ENCODE results near the gene CELF5. TPM values are rescaled to one million over a fixed set of nuclear protein-coding genes. Genes with fewer than 3 reads are reported as not detected.
"Not testable (repeated sequence)": the region's sequence is repeated elsewhere in the genome, so short reads cannot be mapped to it uniquely, and the experiment has no call there.

Gene CELF5
- total RNA-seq, 2 experiments from 2014 or later = 0.16 to 0.29 TPM

DNA sequence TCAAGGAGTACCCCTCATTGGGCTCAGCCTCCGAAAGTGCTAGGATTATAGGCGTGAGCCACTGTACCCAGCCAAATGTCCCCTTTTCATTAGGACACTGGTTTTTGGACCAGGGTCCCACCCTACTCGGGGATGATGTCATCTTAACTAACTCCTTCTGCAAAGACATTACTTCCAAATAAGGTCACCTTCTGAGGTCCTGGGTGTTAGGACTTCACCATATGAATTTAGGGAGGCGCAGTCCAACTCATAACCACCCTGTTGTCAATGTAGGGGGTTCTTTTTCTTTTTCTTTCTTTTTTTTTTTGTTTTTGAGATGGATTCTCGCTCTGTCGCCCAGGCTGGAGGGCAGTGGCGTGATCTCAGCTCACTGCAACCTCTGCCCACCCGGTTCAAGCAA is 109.2 kb downstream of the CELF5 start:
- no peak overlapping the region for H3K27ac Mint-ChIP-seq
- DNase-seq = no peak
- H3K36me3 Mint-ChIP-seq = no peaks in the 10 kb centered on the region
- peaks cover 2% of the 10 kb centered on the region for H3K4me1 Mint-ChIP-seq
- H3K9me3 Mint-ChIP-seq = no peaks in the 10 kb centered on the region
- H3K27me3 Mint-ChIP-seq = no peaks in the 10 kb centered on the region
- no peak overlapping the region for H3K4me3 Mint-ChIP-seq

DNA sequence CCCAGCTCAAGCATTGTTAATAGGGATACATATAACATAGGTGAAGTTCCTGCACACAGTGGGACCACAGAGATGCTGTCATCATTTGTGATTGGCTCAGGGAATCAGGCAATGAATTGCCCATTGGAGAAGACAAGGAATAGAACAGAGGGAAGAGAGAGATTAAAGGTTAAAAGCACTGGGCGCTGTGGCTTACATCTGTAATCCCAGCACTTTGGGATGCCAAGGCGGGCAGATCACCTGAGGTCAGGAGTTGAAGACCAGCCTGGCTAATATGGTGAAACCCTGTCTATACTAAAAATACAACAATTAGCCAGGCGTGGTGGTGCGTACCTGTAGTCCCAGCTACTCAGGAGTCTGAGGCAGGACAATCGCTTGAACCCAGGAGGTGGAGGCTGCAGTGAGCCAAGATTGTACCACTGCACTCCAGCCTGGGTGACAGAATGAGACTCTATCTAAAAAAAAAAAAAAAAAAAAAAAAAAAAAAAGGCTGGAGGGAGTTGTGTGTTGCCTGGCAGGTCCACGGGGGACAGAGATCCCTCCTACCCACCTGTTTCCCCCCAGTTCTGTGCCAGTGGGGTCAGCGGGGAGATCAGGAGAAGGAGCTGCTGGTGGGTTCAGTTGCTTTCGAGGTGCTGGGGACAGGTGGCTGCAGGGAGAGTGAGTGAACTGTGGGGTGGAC is 110.4 kb downstream of the CELF5 start:
- H3K27ac Mint-ChIP-seq, H3K36me3 Mint-ChIP-seq, DNase-seq, H3K27me3 Mint-ChIP-seq, H3K4me1 Mint-ChIP-seq, H3K9me3 Mint-ChIP-seq, H3K4me3 Mint-ChIP-seq: not testable (repeated sequence)

DNA sequence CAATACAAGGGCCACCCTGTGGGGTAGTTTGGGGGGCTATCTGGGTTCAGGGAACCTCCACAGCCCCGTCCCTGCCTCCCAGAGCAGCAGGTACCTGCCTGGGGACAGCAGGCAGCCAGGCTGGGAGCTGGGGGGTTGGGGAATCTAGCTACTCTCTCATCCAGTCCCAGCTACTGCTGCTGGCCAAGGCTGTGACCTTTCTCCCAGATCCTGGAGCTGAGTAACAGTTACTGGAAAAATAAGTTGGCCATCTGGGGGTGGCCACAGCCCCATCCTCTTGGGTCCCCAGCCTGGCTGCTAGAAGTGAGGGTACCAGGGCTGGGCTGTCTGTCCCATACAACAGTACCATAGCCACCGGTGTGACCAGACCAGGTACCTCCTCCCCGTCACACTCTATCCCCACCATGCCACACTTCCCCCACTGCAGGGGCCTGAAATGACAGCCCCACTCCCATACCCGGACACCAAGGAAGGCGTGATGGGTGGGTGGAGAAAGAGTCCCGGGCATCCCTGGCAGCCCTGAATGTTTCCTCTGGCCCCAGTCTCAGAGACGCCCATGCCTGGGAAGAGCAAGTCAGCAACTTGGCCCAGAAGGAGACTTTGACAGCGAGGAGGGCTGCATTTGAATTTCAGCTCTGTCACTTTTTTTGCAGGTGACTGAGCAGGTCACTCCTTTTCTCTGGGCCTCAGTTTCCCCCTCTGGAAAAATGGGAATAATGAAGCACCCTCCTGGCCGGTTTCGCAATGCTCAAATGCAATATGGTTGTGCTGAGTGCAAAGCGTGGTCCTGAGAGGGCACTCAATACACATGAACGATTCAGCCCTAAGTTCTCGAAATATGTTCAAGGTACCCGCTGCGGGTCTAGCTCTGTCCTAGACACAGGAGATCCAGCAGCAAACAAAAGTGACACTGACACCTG is 111.2 kb downstream of the CELF5 start:
- no peaks in the 10 kb centered on the region for H3K36me3 Mint-ChIP-seq
- peaks cover 5% of the 10 kb centered on the region for H3K4me1 Mint-ChIP-seq
- no peak overlapping the region for H3K4me3 Mint-ChIP-seq
- no peaks in the 10 kb centered on the region for H3K27me3 Mint-ChIP-seq
- DNase-seq = no peak
- H3K27ac Mint-ChIP-seq = no peak overlapping the region
- H3K9me3 Mint-ChIP-seq = no peaks in the 10 kb centered on the region

DNA sequence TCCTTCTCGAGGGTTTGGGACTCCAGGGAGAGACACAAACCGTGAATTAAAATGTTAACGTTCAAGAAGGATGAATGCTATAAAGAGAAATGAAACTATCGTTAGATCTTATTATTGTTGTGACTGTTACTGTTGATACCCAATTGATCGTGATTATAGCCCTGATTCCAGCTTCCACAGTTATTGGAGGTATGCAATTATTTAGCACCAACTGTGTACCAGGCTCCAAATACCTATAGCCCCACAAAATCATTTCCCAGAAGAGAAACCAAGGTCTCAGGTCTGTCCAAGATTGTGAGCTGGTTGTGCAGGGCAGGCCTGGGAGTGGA is 111.9 kb downstream of the CELF5 start:
- Mint-ChIP-seq H3K4me3 (no peak overlapping the region), H3K27me3 (no peaks in the 10 kb centered on the region), H3K36me3 (no peaks in the 10 kb centered on the region), H3K4me1 (peaks cover 5% of the 10 kb centered on the region), H3K9me3 (no peaks in the 10 kb centered on the region), H3K27ac (no peak overlapping the region)
- DNase-seq = no peak

DNA sequence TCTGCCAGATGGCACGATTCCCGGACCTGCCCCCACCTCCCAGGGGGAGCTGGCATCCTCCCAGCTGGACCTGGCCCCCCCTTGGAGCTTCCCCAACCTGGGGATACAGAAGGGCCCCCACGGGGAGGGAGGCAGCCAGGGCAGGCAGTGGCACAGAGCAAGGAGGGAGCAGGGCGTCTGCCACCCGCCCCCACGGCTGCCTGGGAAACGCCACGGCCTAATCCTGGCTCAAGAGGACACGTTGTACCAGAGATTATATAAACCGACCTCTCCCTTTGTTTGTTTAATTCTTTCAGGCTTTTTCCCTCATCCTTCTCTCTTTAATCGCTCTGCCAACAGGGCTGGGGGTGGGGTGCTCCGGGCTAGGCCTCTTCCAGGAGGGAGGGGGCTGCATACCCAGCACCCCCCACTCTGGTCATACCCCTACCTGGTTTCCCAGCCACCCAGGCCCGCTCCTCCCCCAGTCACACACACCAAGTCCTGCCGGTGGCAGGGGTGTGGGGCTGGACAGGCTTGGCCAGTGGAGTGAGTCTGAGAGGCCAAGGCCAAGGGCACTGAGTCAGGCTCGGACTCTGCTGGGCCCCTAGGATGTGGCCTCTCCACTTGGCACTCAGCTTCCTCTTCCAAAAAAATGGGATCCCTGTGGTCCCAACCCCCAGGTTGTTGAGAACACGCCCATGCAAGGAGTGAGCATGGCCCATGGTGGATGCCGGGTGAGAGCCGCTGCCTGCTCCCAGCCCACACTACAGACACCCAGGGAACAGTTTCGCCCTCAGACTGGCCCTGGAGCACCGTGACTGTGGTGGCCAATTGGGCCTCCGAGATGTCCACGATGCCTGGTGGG is 112.4 kb downstream of the CELF5 start:
- H3K36me3 Mint-ChIP-seq = no peaks in the 10 kb centered on the region
- H3K9me3 Mint-ChIP-seq = no peaks in the 10 kb centered on the region
- no peak overlapping the region for H3K27ac Mint-ChIP-seq
- H3K27me3 Mint-ChIP-seq = no peaks in the 10 kb centered on the region
- no peak for DNase-seq
- H3K4me1 Mint-ChIP-seq = peaks cover 5% of the 10 kb centered on the region
- no peak overlapping the region for H3K4me3 Mint-ChIP-seq

DNA sequence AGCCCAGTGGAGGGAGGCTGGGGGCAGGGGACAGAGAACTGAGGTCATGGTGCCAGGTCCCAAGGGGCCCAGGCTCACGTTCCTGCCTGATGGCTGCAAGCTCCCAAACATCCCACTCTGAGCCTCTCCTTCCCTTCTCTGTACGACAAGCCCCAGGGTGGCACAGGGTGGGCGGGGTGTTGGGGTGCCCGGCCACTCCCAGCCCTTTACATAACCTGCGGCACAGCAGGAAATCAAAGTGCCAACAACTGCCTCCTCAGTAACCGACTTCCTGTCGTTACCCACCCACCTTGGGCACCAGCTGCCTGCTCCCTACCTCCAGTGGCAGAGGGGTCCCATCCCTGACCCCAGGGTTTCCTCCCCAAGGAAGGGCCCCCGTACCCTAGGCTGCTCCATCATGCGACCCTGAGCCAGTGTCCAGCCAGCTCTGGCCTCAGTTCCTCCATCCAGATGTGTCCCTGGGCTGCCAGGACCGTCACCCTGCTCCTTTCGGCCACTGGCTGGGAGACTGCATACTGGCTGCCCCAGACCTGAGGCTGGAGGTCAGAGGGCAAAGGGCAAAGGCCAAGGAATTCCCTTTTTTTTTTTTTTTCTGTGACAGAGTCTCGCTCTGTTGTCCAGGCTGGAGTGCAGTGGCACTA is 114.2 kb downstream of the CELF5 start:
- Mint-ChIP-seq H3K36me3 (no peaks in the 10 kb centered on the region), H3K4me3 (peak overlapping the region; percentile 7), H3K27ac (peak overlapping the region; percentile 44), H3K9me3 (no peaks in the 10 kb centered on the region), H3K4me1 (peaks cover 5% of the 10 kb centered on the region), H3K27me3 (no peaks in the 10 kb centered on the region)
- DNase-seq = peak; percentile 20

DNA sequence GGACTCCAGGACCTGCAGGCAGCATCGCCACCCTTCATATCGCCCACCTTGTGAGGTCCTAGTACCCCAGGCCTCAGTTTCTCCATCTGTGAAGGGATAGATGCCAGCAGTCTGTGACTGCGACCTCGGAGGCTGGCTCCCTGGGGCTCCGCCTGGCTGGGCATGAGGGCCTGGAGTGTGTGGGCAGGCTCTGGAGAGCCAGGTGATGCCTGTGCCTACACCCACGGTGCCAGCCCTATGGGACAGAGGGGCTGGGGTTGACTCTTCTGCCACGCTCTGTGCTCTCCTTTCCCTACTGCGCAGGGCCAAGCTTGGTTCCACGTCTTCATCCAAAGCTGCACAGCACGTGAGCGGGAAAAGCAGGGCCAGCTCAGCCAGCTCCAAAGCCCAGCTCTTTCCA is 115.9 kb downstream of the CELF5 start:
- no peak for DNase-seq
- Mint-ChIP-seq H3K36me3 (no peaks in the 10 kb centered on the region), H3K4me3 (no peak overlapping the region), H3K4me1 (peaks cover 5% of the 10 kb centered on the region), H3K27me3 (no peaks in the 10 kb centered on the region), H3K9me3 (no peaks in the 10 kb centered on the region), H3K27ac (no peak overlapping the region)

DNA sequence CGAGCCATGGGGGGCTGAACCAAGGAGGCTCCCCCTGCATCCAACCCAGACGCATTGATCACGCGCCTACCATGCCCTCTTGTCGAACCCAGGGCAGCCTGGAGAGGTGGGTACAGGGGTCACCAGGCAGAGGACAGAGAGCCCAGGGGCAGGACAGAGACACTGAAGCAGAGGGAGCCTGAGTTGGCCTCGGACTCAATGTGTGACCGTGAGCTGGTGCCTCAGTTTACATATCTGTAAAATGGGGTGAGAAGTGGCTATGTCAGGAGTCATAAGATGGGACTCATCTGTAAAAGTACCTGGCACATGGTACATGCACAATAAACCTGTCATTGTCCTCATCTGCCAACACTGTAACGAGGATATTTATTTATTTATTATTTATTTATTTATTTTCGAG is 117.8 kb downstream of the CELF5 start:
- Mint-ChIP-seq H3K27ac (no peak overlapping the region), H3K36me3 (no peaks in the 10 kb centered on the region), H3K4me3 (no peak overlapping the region), H3K4me1 (peaks cover 5% of the 10 kb centered on the region), H3K27me3 (no peaks in the 10 kb centered on the region), H3K9me3 (no peaks in the 10 kb centered on the region)
- DNase-seq = no peak

DNA sequence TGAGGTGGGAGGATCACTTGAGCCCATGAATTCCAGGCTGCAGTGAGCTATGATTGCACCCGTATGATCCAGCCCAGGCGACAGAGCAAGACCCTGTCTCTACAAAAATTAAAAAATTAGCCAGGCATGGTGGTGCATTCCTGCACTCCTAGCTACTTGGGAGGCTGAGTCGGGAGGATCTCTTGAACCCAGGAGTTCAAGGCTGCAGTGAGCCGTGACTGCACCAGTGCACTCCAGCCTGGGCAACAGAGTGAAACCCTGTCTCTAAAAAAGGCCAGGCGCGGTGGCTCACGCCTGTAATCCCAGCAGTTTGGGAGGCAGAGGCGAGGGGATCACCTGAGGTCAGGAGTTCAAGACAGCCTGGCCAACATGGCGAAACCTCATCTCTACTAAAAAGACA is 118.5 kb downstream of the CELF5 start:
- not testable (repeated sequence) for DNase-seq, H3K4me3 Mint-ChIP-seq, H3K4me1 Mint-ChIP-seq, H3K27ac Mint-ChIP-seq, H3K36me3 Mint-ChIP-seq, H3K9me3 Mint-ChIP-seq, H3K27me3 Mint-ChIP-seq

DNA sequence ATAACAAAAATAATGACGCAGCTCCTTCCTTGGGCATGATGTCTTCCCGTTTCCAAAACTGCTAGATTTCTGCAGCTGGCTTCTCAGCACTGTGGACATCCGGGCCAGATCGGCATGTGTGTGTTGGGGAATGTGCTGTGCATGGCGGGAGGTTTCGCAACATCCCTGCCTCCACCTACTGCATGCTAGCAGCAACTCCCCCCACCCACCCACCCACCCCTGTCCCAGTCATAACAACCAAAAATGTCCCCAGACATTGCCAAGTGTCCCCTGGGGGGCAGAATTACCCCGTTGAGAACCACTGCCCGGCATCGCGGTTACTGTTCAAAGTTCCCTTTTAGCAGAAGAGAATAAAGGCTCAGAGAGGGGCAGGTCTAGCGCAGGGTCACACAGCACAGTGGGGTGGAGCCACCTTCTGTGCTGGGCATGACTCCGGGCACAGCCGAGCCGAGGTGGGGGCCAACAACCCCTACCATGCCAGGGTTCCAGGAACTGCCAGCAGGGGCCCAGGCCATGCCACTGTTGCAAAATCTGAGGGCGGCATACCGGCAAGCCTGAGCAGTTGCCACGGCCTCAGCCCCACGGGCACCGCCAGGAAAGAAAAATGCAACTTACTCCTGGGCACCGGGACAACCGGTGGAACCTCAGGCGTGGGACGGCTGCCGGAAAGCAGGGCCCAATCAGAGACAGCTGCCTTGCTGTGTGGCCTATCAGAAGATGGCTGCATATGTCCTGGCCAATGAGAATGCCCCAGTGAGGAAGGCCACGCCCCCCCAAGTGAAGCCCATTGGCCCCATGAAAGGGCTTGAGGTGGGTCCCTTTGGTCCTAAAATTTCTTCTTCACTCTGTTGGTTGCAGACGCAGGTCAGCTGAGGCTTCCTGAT is 119.4 kb downstream of the CELF5 start:
- peaks cover 1% of the 10 kb centered on the region for H3K4me1 Mint-ChIP-seq
- DNase-seq = peak; percentile 51
- no peak overlapping the region for H3K27ac Mint-ChIP-seq
- no peaks in the 10 kb centered on the region for H3K9me3 Mint-ChIP-seq
- H3K27me3 Mint-ChIP-seq = no peaks in the 10 kb centered on the region
- peak overlapping the region; percentile 18 for H3K4me3 Mint-ChIP-seq
- H3K36me3 Mint-ChIP-seq = no peaks in the 10 kb centered on the region

DNA sequence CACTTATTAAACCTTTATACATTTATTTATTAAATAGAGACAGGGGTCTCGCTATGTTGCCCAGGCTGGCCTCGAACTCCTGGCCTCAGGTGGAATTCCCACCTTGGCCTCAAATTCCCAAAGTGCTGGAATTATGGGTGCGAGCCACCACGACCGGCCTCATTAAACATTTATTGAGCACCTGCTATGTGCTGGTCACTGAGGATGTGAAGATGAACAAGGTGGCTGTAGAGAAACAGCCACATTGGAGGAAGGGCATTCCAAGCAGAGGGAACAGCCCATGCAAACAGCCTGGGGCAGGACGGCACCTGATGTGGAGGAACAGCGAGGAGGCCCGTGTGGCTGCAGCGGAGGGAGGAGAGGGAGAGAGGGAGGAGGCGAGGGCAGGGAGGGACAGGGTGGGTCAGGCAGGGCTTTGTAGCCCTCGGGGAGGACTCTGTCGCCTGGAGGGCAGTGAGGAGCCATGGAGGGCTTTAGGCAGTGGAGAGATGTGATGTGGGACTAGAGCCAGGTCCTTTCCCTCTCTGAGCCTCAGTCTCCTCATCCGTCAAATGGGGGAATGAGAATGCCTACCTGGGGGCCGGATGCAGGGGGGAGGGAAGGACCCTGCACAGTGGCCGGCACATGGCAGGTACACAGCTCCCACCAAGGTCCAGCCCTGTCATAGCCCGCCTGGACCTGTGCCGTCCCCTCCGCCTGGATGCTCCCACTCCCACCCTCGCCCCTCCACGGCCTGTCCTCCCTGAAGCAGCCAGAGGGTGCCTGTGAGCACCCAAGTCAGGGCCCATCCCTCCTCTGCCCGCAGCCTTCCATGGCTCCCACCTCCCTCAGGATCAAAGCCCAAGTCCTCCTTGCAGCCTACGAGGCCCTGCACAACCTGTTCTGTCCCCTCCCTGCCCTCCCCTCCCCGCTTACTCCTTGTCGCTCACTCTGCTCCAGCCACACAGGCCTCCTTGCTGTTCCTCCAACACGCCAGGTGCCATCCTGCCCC is 120.4 kb downstream of the CELF5 start:
- DNase-seq = no peak
- Mint-ChIP-seq H3K4me1 (no peaks in the 10 kb centered on the region), H3K4me3 (no peak overlapping the region), H3K27ac (no peak overlapping the region), H3K27me3 (no peaks in the 10 kb centered on the region), H3K36me3 (no peaks in the 10 kb centered on the region), H3K9me3 (no peaks in the 10 kb centered on the region)

DNA sequence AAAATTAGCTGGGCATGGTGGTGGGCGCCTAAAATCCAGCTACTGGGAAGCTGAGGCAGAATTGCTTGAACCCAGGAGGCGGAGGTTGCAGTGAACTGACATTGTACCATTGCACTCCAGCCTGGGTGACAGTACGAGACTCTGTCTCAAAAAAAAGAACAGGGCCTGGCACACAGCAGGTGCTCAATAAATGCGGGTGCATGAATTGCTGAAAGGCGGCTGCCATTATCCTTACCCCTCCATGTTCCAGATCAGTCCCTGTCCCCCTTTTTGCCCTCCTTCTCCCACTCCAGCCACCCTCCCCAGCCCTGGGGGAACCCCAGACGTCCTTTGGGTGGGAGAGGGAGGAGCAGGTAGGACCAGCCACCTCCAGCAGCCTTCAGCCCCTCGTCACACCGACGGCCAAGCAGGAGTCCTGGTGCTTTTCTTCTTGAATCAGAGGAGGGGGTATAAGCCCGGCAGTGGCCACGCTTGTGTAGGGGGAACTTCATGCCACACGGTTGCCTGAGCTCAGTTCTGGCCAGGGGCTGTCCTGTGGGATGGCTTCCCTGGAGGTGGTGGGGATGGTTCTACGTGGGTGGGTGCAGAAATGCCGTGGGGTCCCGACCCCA is 121.5 kb downstream of the CELF5 start:
- H3K36me3 Mint-ChIP-seq = no peaks in the 10 kb centered on the region
- H3K9me3 Mint-ChIP-seq = no peaks in the 10 kb centered on the region
- no peak overlapping the region for H3K27ac Mint-ChIP-seq
- DNase-seq = no peak
- no peaks in the 10 kb centered on the region for H3K4me1 Mint-ChIP-seq
- no peak overlapping the region for H3K4me3 Mint-ChIP-seq
- no peaks in the 10 kb centered on the region for H3K27me3 Mint-ChIP-seq

All from activated naive CD8-positive, alpha-beta T cell treated with anti-CD3 and anti-CD28 coated beads for 36 hours (primary cell).